Measurements from ENCODE around the gene KBTBD8. TPM values are rescaled to one million over a fixed set of nuclear protein-coding genes. Genes with fewer than 3 reads are reported as not detected.

KBTBD8 gene
- total and polyA plus RNA-seq, 2 donors (not counting 1 experiment from before 2014, with no cell fraction given), result 27.6 to 31.6 TPM

DNA sequence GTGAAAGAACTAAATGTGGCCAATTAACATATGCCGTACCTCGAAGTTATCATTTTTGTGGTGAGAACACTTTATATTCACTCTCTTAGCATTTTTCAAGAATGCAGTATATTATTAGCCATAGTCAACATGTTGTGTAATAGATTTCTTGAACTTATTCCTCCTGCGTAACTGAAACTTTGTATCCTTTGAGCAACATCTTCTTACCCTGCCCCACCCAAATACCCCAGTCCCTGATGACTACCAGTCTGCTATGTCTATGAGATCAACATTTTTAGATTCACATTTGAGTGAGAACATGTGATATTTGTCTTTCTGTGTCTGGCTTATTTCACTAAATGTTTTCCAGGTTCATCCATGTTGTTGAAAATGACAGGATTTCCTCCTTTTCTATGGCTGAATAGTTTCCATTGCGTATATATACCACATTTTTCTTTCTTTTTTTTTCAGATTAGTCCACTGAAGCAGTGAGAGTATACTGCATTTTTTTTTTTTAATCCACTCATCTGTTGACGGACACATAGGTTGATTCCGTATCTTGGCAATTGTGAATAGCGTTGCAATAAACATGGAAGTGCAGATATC is 12.7 kb upstream of the KBTBD8 start:
- ATAC-seq (ENCODE audit: low read depth), result no peak
- POLR2A ChIA-PET, result no interaction called here

DNA sequence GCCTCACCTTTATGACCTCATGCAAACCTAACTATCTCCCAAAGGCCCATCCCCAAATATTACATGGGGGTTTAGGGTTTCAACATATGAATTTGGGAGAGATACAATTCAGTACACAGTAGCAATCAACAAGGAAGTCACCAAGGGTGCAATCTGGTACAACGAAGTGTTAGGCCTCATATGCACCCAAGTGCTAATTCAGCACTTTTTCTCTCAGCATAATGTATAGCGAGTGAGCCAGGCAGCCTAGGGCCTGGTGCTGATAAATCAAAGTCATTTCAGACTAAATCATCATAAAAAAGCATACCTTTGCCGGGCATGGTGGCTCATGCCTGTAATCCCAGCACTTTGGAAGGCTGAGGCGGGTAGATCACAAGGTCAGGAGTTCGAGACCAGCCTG is 11.7 kb upstream of the KBTBD8 start:
- H3K27me3 Mint-ChIP-seq, result no peaks in the 10 kb centered on the region
- 92% methylated on average over 4 of the region's 5 CpGs for WGBS (ENCODE audit: insufficient coverage)
- ChIA-PET CTCF (interaction anchor here (0.6 to 0.7 kb wide), 2 partner anchors 12 to 44 kb away, joined by 3 read pairs; no protein-coding TSS in a partner anchor), POLR2A (no interaction called here)
- ATAC-seq (ENCODE audit: low read depth) (no peak), DNase-seq (no peak)
- no peak overlapping the region for H2AFZ ChIP-seq (ENCODE audit: insufficient read depth, low read depth, low read length, poor library complexity, severe bottlenecking)
- no peaks in the 10 kb centered on the region for H3K36me3 ChIP-seq (replicated peaks in 1 of 2; ENCODE audit: control extremely low read depth in 1 of 2, control insufficient read depth in 1 of 2, extremely low read depth in 1 of 2, insufficient read depth in 2 of 2, low read length in 1 of 2)
- H3K4me3 Mint-ChIP-seq, result no peak overlapping the region
- H3K27ac ChIP-seq (ENCODE audit: low read length in 2 of 2), result no peak overlapping the region
- H3K79me2 ChIP-seq (ENCODE audit: control insufficient read depth, insufficient read depth, low read length), result no peaks in the 10 kb centered on the region
- H3K9ac ChIP-seq (ENCODE audit: low read length), result no peak overlapping the region
- TF ChIP-seq, protein P1, sequence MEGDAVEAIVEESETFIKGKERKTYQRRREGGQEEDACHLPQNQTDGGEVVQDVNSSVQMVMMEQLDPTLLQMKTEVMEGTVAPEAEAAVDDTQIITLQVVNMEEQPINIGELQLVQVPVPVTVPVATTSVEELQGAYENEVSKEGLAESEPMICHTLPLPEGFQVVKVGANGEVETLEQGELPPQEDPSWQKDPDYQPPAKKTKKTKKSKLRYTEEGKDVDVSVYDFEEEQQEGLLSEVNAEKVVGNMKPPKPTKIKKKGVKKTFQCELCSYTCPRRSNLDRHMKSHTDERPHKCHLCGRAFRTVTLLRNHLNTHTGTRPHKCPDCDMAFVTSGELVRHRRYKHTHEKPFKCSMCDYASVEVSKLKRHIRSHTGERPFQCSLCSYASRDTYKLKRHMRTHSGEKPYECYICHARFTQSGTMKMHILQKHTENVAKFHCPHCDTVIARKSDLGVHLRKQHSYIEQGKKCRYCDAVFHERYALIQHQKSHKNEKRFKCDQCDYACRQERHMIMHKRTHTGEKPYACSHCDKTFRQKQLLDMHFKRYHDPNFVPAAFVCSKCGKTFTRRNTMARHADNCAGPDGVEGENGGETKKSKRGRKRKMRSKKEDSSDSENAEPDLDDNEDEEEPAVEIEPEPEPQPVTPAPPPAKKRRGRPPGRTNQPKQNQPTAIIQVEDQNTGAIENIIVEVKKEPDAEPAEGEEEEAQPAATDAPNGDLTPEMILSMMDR (IDR thresholded peaks at IDR 0.05), result no peak
- no peak for TF ChIP-seq EZH2 (IDR thresholded peaks at IDR 0.05; ENCODE audit: borderline replicate concordance, insufficient read depth, low read depth, low read length, poor library complexity, severe bottlenecking)
- intact Hi-C loops (cut with micrococcal nuclease), result no loop called here
- no peak overlapping the region for H3K27ac Mint-ChIP-seq
- H3K9me3 Mint-ChIP-seq (ENCODE audit: insufficient read depth), result no peaks in the 10 kb centered on the region
- H3K4me2 ChIP-seq (replicated peaks; ENCODE audit: low read depth, low read length, poor library complexity, severe bottlenecking), result no peak overlapping the region
- no peaks in the 10 kb centered on the region for H3K9me3 ChIP-seq (ENCODE audit: control extremely low read depth in 1 of 3, control insufficient read depth in 2 of 3, insufficient read depth in 1 of 3, low read length in 2 of 3)
- H3K27me3 ChIP-seq (replicated peaks in 1 of 4; ENCODE audit: control extremely low read depth in 1 of 4, control insufficient read depth in 3 of 4, insufficient read depth in 4 of 4, low read length in 3 of 4), result no peaks in the 10 kb centered on the region
- H3K4me3 ChIP-seq (ENCODE audit: control extremely low read depth in 1 of 5, extremely low read depth in 1 of 5, insufficient read depth in 1 of 5, low read depth in 2 of 5, low read length in 4 of 5), result no peak overlapping the region
- peaks cover 7% of the 10 kb centered on the region for H3K4me1 Mint-ChIP-seq
- no peaks in the 10 kb centered on the region for H4K20me1 ChIP-seq (ENCODE audit: control insufficient read depth, insufficient read depth, low read length, poor library complexity, severe bottlenecking)
- no peaks in the 10 kb centered on the region for H3K4me1 ChIP-seq (ENCODE audit: control insufficient read depth in 2 of 2, insufficient read depth in 2 of 2, low read length in 2 of 2)

More for the DNA sequence above, 12.7 kb upstream of the KBTBD8 start:
- Mint-ChIP-seq H3K27ac (no peak overlapping the region), H3K4me3 (no peak overlapping the region), H3K9me3 (ENCODE audit: insufficient read depth) (no peaks in the 10 kb centered on the region), H3K27me3 (no peaks in the 10 kb centered on the region), H3K4me1 (peaks cover 6% of the 10 kb centered on the region)
- Histone ChIP-seq H3K9me3 (ENCODE audit: control extremely low read depth in 1 of 3, control insufficient read depth in 2 of 3, insufficient read depth in 1 of 3, low read length in 2 of 3) (no peaks in the 10 kb centered on the region), H3K4me1 (ENCODE audit: control insufficient read depth in 2 of 2, insufficient read depth in 2 of 2, low read length in 2 of 2) (no peaks in the 10 kb centered on the region), H3K27me3 (replicated peaks in 1 of 4; ENCODE audit: control extremely low read depth in 1 of 4, control insufficient read depth in 3 of 4, insufficient read depth in 4 of 4, low read length in 3 of 4) (no peaks in the 10 kb centered on the region), H2AFZ (ENCODE audit: insufficient read depth, low read depth, low read length, poor library complexity, severe bottlenecking) (no peak overlapping the region), H3K4me2 (replicated peaks; ENCODE audit: low read depth, low read length, poor library complexity, severe bottlenecking) (no peak overlapping the region), H3K36me3 (replicated peaks in 1 of 2; ENCODE audit: control extremely low read depth in 1 of 2, control insufficient read depth in 1 of 2, extremely low read depth in 1 of 2, insufficient read depth in 2 of 2, low read length in 1 of 2) (no peaks in the 10 kb centered on the region), H3K27ac (ENCODE audit: low read length in 2 of 2) (no peak overlapping the region), H4K20me1 (ENCODE audit: control insufficient read depth, insufficient read depth, low read length, poor library complexity, severe bottlenecking) (no peaks in the 10 kb centered on the region), H3K4me3 (ENCODE audit: control extremely low read depth in 1 of 5, extremely low read depth in 1 of 5, insufficient read depth in 1 of 5, low read depth in 2 of 5, low read length in 4 of 5) (no peak overlapping the region), H3K79me2 (ENCODE audit: control insufficient read depth, insufficient read depth, low read length) (no peaks in the 10 kb centered on the region), H3K9ac (ENCODE audit: low read length) (no peak overlapping the region)
- no peak for DNase-seq
- TF ChIP-seq, protein P1 (IDR thresholded peaks at IDR 0.05), result no peak
- TF ChIP-seq EZH2 (IDR thresholded peaks at IDR 0.05; ENCODE audit: borderline replicate concordance, insufficient read depth, low read depth, low read length, poor library complexity, severe bottlenecking), result no peak
- CTCF ChIA-PET, result interaction anchor here (0.7 kb wide), 1 partner anchor 13 kb away, joined by 3 read pairs; no protein-coding TSS in a partner anchor
- no CpG with 5 or more reads among the region's 7 CpGs for WGBS (ENCODE audit: insufficient coverage)
- intact Hi-C loops (cut with micrococcal nuclease), result no loop called here
